ENCODE results near the gene PDLIM4. TPM values are rescaled to one million over a fixed set of nuclear protein-coding genes. Genes with fewer than 3 reads are reported as not detected.

The PDLIM4 gene
- total RNA-seq, 1 donor from 2014 or later, result 118 TPM

DNA sequence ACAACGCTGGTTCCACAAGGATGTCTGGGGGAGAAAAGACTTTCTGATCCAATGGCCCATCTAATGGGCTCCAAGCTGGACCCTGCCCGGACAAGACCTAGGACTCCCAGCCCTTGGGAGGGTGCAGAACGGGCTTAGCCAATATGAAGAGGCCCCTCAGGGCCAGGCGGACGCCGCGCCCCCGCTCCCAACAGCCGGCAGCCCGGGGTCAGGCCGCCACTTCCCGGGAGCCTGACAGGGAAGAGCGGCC is 30.3 kb upstream of the PDLIM4 start:
- DNase-seq (ENCODE audit: extremely low read depth, low read depth, low spot score), result no peak

DNA sequence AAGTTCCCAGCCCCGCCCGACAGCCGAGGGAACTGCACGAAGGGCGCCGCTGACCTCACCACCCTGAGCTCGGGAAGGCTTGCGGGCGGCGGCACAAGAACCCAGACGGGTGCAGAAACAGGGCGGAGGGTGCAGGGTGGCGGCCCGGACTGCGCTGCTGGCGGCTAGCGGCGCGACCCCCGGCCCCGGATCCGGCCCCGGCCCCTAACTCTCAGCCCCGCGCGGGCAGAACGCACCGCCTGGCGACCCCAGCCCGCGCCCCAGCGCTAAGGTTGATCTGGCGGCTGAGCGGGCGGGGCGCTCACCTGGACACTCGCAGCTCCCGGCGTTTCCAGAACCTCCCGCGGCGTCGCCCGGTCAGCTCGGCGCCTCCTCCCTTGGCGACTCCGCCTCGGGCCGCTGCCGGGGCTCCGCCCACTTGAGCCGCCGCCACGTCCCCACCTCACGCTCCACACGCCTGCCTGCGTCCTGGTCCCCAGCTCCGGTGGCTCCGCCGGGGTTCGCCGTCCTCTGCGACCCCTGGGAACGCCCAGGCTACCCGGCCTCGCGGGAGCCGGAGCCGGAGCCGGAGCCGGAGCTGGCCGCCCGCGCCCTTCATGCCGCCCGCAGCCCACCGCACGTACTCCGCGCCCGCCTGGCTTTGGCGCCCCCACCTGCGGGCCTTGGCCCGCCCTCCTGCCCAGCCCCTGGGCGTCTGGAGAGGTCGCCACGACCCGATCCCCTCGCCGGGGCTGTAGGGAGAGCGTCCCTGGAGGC is 29.8 kb upstream of the PDLIM4 start, which contains the start of gene P4HA2:
Gene P4HA2, minus strand, starts transcription at position 369 of the 756 bp plus-strand sequence. CDS start 9,227 bp downstream, outside the sequence.
- no peak for DNase-seq (ENCODE audit: extremely low read depth, low read depth, low spot score)

DNA sequence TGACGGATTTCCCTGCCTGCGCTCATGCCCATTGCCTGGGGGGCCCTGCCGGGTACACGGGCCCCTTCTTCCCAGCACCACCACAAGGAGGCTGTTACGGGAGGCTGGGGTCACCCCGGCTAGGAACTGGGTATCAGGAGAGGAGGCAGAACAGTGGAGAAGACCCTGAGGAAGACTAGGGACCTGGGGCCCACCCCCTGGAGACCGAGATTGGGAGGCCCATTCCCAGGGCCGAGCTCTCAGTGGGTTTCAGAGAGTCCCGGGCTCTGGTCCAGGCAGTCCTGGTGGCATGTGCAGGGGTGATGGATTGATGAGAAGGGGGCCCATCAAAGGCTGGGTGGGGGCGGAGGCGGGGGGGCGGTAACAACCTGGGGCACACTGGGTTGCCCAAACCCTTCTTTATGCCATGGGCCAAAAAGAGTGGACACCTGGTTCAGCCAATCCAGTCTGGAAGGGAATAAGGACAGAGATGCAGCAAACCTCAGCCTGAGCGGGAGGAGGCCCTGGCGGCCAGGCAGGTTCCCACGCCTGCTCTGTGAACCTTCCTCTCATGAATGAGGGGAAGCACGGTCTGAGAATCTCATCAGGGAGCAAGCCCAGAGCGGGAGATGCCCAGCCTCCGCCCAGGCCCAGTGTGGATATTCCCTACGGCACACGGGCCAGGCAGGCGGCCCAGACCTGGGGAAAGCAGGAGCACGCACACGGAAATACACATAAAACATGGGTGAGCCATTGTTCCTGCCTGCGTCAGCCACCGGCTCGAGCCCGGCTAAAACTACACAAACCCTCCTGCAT is 29.1 kb upstream of the PDLIM4 start:
- no peak for DNase-seq (ENCODE audit: extremely low read depth, low read depth, low spot score)

DNA sequence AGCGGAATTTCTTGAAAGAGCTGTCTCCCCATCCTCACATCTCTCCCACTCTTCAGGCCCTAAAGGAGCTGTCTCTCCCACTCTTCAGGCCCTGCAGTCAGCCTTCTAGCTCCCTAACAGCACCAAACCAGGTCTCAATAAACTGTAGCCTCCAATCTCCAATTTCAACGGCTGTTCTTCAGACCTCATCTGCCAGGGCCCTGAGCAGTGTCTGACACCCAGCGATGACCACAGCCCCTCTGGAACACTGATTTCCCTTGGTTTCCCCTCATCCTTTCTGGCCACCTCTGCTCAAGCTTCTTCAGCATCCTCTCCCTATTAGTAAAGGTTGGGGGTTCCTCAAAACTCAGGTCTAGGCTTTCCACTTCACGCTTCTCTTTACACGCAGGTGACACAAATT is 28.3 kb upstream of the PDLIM4 start:
- no peak for DNase-seq (ENCODE audit: extremely low read depth, low read depth, low spot score)

DNA sequence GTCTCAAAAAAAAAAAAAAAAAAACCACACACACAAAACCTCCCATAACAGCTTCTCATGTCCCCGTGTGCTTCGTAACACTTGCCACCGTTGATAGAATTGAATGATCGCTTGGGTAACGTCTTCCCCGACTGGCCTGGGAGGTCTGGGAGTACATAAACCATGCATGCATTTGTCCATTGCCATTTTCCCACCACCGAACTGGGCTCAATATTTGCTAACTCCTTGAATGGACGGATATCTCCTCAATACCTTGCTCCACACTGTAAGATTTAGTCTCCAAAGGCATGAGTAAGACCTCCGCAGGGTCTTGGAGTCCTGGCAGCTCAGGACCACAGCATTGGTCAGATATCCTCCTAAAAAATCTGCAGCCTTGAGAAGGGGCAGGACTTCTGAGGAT is 26.6 kb upstream of the PDLIM4 start:
- no peak for DNase-seq (ENCODE audit: extremely low read depth, low read depth, low spot score)

DNA sequence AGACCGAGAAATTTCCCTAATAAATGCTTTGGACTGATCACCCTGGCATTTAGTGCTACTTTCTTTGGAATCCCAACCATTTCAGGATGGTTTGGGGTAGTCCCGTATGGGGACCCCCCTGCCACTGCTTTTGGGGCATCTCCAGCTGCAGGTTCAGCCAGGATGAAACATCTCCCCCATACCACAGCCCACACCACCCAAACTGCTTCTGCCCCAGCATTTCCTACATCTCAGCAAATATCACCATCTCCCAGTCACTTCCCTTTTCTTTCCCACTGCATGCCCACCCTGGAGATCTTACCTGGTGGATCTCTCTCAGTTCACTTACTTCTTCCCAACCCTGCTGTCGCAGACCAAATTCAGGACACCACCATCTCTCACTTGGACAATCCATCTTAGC is 25.0 kb upstream of the PDLIM4 start:
- no peak for DNase-seq (ENCODE audit: extremely low read depth, low read depth, low spot score)

DNA sequence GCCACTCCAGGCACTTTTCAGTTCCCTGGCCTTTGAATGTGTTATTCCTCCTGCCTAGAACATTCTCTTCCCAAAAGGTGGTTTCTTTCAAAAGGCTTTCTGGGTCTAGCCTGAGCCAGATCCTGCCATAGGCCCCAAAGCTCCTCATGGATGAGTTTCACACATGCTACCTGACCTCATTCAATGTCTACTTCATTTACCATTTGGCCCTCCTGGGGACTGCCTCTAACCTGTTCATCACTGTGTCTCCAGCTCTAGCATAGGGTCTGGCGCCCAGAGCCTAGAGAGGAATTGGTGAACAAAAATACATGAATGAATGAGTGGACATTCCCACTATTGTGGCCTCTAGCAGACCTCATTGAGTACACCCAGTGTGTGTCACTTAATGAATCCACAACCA is 24.4 kb upstream of the PDLIM4 start:
- no peak for DNase-seq (ENCODE audit: extremely low read depth, low read depth, low spot score)

DNA sequence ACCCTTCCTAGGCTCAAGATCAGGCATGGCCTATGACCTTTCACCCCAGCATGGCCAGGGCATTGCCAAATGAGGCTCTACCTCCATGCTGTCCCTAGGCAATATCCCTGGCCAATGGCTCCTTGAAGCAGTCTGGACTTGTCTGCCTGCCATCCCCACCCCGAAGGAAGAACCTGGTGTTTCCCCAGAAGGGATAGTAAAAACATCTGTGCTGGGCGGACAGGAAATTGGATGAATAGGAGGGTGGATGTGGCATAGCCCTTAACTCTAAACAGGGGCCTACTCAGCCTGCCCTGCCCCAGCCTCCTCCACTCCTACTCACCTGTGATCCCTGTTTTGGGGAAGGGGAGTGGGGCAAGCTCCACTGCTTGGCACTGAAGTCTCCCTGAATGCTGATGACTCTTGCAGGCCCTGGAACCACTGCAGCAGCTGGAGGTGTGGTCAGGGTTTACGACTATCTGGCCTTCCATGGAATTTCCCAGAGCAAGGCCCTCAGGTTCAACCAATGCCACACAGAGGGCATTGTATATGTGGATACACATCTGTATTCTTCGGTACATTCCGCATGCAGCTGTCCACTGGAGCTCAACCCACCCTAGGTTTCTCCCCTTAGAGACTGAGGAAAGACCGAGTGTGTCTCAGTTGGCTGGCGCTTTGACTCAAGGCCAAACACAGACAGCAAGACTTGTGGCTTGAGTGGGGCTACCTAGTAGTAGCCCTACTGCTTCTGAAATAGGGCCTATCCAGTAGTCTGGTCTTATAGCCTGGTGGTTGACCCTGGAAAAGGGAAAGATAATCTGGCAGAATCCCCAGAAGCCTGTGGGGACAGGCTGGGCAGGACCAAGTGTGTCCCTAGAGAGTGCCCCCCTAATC is 23.4 kb upstream of the PDLIM4 start:
- no peak for DNase-seq (ENCODE audit: extremely low read depth, low read depth, low spot score)

DNA sequence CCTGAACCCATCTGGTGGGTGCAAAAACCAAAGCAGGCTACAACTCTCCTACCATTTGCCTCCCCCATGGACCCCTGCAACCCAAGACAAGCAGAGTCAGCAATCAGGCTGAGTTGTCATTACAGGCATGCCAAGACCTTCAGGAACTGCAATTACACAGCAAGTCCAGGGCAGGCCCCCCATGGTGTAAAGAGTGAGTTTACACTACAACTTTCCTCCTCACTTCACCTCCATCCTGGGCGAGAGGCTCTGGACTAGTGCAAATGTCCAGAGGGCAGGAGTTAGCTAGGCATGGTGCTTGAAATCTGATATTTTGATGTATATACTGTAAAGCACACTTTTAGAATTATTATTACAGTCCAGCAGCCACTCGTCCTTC is 22.8 kb upstream of the PDLIM4 start:
- DNase-seq (ENCODE audit: extremely low read depth, low read depth, low spot score), result no peak

DNA sequence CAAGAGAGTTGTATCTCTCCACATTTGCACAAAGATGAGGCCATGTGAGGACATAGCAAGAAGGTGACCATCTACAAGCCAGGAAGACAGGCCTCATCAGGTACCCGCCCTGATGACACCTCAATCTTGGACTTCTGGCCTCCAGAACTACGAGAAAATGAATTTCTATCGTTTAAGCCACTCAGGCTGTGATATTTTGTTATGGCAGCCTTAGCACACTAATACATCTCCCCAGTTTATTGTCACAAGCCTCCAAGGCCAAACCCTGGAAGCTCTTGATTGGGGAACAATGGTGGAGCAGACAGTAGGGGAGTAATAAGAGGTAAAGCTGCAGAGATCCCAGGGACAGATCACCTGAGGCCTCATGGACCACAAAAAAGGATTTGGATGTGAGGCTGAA is 22.2 kb upstream of the PDLIM4 start:
- DNase-seq (ENCODE audit: extremely low read depth, low read depth, low spot score), result no peak

DNA sequence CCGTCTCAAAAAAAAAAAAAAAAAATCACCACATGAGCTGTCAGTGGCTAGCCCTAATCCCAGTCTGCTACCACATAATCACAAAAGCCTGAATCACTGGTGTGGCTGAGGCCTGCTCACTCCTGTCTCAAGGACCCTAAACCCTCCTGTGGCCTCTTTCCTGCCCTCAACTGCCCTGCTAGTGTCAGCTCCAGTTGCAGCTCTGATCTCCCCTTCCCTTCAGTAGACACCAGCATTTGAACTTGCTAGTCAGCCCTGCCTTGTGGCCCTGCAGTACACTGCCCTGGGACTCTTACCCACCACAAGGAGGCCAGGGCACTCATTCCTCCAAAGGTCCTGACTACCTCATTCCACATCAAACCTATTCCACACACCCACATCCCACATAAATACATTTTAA is 20.4 kb upstream of the PDLIM4 start:
- DNase-seq (ENCODE audit: extremely low read depth, low read depth, low spot score), result no peak

DNA sequence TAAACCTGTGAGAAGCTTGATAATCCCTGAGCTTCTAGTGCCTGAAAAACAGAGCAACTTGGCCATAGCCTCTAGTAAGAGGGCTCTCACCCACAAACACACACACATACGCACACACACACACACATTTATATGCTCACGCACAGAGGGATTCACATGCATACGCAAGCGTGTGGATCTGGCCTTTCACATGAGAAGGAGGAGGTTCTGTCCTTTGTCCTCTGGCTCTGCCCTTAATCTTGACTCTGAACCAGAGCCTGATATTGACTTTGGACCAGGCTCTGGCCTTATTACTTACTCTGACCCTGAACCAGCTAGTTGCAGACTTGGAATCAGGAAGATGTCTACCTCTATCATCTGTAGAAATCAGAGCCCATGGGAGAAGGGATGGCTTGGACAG is 19.8 kb upstream of the PDLIM4 start:
- DNase-seq (ENCODE audit: extremely low read depth, low read depth, low spot score), result no peak

DNA sequence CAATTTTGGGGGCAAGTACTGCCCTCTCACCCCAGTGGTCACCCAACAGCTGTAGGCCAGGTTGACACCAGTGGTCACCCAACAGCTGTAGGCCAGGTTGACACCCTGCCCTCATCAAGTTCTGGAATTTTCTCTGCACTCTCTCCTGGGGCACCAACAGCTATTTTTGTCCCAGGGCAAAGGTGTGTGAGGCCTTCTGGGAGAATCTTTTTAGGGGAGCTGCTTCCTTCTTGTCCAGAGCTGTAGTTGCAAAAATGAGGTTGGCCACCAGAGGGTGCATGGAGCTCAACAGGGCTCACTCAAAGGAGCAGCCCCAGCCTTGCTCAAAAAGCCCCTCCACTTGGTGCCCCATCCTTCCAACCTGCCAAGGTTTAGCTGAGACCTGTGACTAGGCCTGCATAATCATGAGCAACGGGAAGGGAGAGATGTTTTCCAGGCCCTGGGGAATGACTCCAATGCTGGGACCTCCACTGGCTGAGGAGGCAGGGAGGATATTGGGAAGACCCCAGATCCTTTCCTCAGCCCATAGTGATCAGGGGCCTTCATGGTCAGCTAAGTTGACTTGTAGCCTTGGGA is 19.2 kb upstream of the PDLIM4 start:
- no peak for DNase-seq (ENCODE audit: extremely low read depth, low read depth, low spot score)

DNA sequence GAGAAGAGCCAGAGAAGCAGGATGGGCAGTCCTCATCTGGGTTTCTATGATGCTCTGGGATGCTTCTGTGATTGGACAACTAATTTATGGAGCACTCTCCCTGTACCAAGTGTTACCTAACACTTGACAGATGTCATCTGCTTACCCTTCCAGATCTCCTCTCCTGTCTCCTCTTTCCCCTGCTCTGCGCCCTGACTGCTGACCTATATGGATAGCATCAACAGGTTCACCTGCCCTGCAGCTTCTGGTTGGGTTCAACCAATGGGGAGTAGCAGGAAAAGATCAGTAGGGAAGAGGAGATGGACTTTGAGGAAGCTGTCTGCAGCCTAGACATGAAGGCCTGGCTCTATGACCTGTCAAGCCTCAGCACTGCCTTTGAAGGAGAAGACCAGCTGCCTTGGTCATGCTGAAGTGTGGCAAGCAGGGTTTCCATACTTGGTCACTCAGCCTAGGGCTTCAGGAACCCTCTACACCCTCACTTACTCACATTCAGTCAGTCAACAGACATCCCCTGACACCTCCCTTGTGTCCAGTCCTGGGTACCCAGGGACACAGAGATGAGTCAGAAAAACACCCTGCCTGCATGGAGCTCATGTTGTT is 18.5 kb upstream of the PDLIM4 start:
- DNase-seq (ENCODE audit: extremely low read depth, low read depth, low spot score), result no peak

DNA sequence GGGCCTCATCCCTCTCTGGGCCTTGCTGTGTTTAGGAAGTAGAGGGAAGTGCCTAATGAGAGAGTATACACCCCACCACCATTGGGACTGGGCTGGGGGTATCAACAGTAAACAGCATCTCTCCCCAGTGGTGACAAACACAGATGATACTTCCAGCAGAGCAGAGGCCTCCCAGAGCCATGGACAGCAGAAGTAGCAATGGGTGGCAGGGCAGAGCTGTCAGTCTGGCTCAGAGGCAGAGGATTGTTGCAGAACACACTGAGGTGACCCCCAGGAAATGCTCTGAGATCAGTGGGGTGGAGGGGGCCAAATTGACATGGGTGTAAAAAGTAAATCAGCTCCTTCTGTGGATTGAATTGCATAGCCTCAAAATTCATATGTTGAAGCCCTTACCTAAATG is 17.7 kb upstream of the PDLIM4 start:
- no peak for DNase-seq (ENCODE audit: extremely low read depth, low read depth, low spot score)

DNA sequence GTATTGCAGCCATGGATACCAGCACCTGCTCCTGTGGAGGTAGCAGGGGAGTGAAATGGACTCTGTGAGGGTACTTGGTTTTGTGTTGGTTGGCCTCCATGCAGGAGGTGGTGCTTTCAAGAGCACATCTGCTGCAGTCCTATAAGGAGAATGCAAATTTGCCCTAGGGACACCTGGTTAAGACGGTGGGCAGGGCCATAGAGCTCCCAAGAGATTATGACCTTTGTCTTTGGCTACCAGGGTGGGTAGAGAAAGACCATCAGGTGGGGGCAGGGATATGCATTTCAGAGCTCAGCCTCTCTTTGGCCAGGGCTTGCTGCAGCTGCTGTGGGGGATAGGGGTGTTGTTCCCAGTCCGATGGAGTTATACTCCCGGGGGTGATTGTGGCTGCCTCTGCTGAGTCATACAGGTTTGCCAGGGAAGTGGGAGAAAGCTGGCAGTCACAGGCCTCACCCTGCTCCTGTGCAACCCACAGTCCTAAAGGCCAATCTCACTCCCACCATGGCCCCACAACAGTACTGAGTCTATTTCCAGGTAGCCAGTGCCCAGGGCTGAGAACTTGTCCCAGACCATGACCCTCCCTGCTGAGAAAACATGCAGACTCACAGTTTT is 14.0 kb upstream of the PDLIM4 start:
- DNase-seq (ENCODE audit: extremely low read depth, low read depth, low spot score), result no peak

DNA sequence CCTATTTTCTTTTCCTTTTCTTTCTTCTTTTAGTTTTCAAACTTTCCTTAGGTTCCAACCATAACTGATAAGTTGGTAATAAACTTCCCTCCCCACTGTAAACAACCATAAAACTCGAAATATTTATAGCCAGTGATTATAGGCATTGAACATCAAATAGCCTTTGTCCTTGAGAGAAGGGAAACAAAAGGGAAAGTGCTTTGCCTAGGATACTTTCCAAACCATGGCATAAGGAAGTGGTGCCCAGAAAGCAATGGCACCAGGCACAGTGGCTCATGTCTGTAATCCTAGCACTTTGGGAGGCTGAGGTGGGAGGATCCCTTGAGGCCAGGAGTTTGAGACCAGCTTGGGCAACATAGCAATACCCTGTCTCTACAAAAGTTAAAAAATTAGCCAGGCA is 11.9 kb upstream of the PDLIM4 start:
- DNase-seq (ENCODE audit: extremely low read depth, low read depth, low spot score), result no peak

DNA sequence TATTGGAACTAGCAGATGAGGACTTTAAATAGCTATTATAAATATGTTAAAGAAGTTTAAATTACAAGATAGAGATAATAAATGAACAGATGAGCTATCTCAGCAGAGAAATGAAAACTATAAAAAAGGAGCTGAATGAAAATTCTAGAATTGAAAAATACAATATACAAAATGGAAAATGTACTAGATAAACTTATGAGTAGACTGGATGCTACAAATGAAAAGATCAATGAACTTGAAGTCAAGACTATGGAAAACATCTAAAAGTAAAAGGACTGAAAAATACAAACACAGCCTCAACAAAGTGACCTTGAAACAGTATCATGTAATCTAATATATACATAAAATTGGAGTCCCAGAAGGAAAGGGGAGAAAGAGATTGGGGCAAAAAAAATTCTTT is 10.7 kb upstream of the PDLIM4 start:
- DNase-seq (ENCODE audit: extremely low read depth, low read depth, low spot score), result no peak

DNA sequence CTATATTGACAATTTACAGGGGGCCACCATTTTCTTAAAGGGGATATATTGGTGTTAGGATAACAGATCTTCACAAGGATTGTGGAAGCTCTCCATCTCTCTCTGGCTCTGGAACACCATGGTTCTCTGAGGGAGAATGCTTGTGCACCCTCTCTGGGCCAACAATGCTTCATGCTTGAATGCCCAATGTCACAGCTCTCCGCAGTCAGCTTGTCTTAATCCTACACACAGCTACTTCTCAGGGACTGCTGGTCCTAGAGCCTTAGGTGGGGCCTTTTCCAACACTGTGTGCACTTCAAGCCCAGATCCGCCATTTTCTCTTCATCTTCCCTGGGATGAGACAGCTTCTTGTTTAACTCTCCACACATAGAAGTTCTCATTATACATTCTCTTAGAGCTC is 6.9 kb upstream of the PDLIM4 start:
- no peak for DNase-seq (ENCODE audit: extremely low read depth, low read depth, low spot score)

DNA sequence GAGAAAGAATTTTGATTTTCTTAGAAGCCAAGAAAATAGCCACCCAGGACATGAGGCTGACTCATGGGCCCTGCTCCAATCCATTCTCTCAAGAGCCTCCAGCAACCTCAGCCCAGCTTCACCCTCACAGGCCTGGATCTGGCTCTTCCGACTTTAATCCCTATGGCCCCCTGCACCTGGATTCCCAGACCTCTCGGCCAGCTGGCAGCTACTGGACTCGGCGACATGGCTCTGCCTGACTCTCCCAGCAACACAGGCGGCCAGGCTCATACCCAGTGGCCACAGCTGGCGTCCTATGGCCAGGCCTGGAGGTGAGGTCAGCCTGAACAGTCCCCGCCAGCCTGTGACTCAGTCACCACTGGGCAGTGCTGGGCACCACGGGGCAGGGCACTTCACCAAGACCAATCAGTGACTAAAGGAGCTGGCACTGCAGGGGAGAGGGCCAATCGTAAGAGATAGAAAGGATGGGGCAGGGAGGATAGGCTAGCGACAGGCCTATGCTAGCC is 6.2 kb upstream of the PDLIM4 start:
- no peak for DNase-seq (ENCODE audit: extremely low read depth, low read depth, low spot score)

Measured in glomerular endothelial cell (primary cell).